ENCODE measurements around the gene ANGEL1.

Gene ANGEL1

GRCh38 chr14:76779221-76780057, 33.2 kb downstream of the ANGEL1 start:
- no peak for DNase-seq (ENCODE audit: low spot score)

- DNase-seq (ENCODE audit: low spot score): no peak
Measured at GRCh38 chr14:76778546-76779215, 34.0 kb downstream of the ANGEL1 start.

- no peak for DNase-seq (ENCODE audit: low spot score)
Measured at GRCh38 chr14:76777721-76778120, 35.0 kb downstream of the ANGEL1 start.

GRCh38 chr14:76776428-76777251, 36.0 kb downstream of the ANGEL1 start:
- no peak for DNase-seq (ENCODE audit: low spot score)

GRCh38 chr14:76775695-76776427, 36.8 kb downstream of the ANGEL1 start:
- no peak for DNase-seq (ENCODE audit: low spot score)

- DNase-seq (ENCODE audit: low spot score): no peak
Measured at GRCh38 chr14:76774821-76775694, 37.6 kb downstream of the ANGEL1 start.

- DNase-seq (ENCODE audit: low spot score): no peak
Measured at GRCh38 chr14:76773956-76774820, 38.5 kb downstream of the ANGEL1 start.

GRCh38 chr14:76773188-76773885, 39.3 kb downstream of the ANGEL1 start:
- peak; percentile 69 for DNase-seq (ENCODE audit: low spot score)

GRCh38 chr14:76772300-76773187, 40.1 kb downstream of the ANGEL1 start:
- DNase-seq (ENCODE audit: low spot score): no peak

- no peak for DNase-seq (ENCODE audit: low spot score)
Measured at GRCh38 chr14:76771437-76771980, 41.2 kb downstream of the ANGEL1 start.

- no peak for DNase-seq (ENCODE audit: low spot score)
Measured at GRCh38 chr14:76770521-76771436, 41.9 kb downstream of the ANGEL1 start.

- DNase-seq (ENCODE audit: low spot score): no peak
Measured at GRCh38 chr14:76769636-76770292, 42.9 kb downstream of the ANGEL1 start.

GRCh38 chr14:76768671-76769500, 43.8 kb downstream of the ANGEL1 start:
- DNase-seq (ENCODE audit: low spot score): no peak

GRCh38 chr14:76767681-76768656, 44.7 kb downstream of the ANGEL1 start:
- DNase-seq (ENCODE audit: low spot score): no peak

Data from SW480 (cell line).